GM19438 (cell line): ENCODE results near the gene PHIP.
"Not testable (repeated sequence)": the region's sequence is repeated elsewhere in the genome, so short reads cannot be mapped to it uniquely, and the experiment has no call there.

ENCODE experiments used
- ATAC-seq: cut with Tn5 transposase; IDR thresholded peaks from one replicate; pipeline ENCODE4 v1.9.1; 2021; ENCODE audit warnings: low read depth; ENCODE audit not compliant: unreplicated experiment

Gene PHIP

DNA sequence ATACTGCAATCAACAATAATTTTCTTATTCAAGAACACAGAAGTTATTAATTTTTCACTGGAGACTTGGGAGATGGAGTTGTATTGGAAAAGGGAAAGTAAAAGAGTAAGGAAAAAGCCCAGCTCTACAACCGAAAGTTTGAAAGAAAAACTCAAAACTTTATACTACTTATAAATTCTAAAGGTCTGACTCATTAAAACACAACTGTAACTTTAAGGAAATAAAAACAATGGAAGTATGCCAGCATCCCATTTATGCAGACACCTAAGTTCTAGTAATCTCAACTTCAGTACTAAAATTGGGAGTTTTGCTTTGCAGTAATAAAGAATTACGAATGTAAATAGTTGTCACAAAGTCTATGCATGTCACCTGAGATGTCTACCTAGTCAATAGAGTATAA is 130.1 kb downstream of the PHIP start:
- ATAC-seq, result no peak

GRCh38 chr6:78947529-78947928 is 130.5 kb downstream of the PHIP start:
- ATAC-seq, result no peak

- ATAC-seq, result no peak
These were observed 135.6 kb downstream of the PHIP start for GRCh38 chr6:78942446-78942845.

- no peak for ATAC-seq
These were observed 141.5 kb downstream of the PHIP start for GRCh38 chr6:78936515-78936914.

DNA sequence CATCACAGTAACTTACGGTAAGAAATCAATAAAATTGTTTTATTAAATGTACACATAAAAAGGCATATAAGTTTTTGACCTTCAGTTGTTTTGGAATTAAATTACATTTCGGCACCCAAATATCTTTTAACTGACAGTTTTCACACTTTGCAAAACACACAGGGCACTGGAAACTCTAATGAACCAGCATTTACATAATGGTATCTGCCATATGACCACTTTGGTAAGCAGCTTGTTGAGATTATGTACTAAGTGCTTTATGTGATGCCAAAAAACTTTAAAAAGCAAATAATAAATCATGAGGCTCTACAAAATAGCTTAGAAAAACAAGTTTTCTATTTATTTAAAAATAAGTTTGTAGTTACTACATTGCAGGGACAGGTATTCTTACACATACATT is 142.5 kb downstream of the PHIP start:
- no peak for ATAC-seq

DNA sequence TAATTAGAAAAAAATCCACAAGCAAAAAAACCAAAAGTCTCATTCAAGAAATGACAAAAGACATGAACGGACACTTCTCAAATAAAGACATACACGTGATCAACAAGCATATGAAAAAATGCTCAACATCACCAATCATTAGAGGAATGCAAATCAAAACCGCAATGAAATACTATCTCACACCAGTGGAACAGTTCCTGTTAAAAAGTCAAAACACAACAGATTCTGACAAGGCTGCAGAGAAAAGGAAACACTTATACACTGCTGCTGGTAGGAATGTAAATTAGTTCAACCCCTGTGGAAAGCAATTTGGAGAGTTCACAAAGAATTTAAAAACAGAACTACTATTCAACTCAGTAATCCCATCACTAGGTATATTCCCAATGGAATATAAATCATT is 152.7 kb downstream of the PHIP start:
- no peak for ATAC-seq

DNA sequence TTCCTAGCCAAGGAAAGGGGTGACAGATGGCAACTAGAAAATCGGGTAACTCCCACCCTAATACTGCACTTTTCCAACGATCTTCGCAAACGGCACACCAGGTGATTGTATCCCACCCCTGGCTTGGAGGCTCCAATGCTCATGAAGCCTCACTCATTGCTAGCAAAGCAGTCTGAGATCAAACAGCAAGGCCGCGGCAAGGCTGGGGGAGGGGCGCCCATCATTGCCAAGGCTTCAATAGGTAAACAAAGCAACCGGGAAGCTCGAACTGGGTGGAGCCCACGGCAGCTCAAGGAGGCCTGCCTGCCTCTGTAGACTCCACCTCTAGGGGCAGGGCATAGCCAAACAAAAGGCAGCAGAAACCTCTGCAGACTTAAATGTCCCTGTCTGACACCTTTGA is 156.9 kb downstream of the PHIP start:
- not testable (repeated sequence) for ATAC-seq

DNA sequence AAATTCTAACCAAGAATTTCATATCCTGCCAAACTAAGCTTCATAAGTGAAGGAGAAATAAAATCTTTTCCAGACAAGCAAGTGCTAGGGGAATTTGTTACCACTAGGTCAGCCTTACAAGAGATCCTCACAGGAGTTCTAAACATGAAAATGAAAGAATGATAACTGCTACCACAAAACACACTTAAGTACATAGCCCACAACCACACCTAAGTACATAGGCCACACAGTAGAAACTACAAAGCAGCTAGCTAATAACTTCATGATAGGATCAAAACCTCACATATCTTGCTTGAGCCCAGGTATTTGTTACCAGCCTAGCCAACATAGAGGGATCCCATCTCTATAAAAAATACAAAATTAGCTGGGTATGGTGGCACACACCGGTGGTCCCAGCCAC is 160.3 kb downstream of the PHIP start:
- no peak for ATAC-seq

- ATAC-seq, result no peak
These were observed 161.6 kb downstream of the PHIP start for GRCh38 chr6:78916411-78916810.

DNA sequence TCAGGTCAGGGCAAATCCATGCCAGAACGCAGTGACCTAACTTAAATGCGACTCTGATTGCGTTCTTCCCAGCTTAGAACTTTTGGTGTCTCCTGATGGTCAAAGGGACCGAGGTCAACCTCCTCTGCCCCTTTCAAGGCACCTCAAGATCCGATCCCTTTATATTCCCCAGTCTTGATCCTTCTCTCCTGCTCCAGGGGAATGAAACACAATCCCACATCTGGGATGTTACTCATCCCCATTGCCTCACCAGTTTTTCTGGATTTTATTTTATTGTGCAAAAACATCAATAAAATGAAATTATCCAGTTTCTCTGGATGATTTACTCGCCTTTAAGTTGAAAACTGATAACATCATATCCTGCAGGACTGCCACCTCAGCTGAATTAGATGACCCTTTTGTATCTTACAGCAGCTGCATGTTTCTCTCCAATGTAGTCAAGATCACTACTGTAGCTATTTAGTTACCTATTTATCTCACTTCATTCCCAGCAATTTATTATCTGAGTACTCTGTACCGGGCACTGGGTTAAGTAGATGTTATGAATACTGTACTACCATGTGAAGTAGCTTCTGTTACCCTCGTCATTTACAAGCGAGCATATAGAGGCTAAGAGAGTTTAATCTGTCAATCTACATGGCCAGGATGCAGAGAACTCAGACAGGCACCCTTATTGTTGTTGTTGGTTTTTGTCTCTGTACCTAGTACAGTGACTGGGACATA is 166.7 kb downstream of the PHIP start:
- ATAC-seq, result no peak

DNA sequence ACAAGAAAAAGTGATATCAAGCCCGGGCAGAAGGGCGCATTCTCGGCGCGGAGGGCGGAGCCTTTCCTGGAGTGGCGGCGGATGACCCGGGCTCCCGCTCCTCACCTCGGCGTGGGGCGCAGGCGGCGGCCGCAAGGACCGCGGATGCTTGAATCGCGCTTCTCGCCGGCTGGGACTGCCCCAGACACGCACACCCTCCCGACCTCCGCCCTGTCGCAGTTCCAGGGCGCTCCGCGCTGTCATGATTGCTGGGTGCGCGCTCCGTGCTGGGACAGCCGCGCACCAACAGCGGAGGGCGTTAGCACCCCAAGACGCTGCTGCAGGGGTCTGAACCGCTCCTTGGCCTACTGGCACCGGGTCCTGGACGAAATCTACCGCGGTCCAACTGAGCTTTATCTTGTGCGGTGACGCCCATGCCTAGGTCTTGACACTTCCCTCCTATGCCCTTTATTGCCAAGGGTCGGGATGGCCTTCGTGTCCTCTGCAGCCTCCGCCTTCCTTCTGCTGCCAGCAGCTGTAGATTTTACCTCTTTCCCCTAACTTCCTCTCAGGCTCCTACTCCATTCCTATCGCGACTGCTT is 167.4 kb downstream of the PHIP start:
- ATAC-seq, result peak; percentile 82

DNA sequence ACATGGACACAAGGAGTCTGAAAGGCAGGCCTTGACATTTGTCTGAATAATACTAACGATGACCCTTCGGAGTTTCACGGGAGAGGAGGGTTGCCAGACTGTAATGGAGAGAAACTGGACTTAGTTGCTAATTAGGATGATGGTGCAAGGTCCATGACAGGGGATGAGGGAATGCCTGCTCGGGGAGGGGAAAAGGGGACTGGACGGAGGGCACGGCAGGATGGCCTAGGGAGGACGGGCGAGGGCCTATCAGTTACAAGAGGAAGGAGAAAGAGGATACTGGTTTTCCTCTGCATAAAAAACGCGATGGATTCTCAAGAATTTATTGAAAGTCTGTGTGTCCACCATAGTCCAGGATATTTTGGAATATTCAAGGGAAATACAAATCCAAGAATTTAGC is 168.0 kb downstream of the PHIP start:
- no peak for ATAC-seq

DNA sequence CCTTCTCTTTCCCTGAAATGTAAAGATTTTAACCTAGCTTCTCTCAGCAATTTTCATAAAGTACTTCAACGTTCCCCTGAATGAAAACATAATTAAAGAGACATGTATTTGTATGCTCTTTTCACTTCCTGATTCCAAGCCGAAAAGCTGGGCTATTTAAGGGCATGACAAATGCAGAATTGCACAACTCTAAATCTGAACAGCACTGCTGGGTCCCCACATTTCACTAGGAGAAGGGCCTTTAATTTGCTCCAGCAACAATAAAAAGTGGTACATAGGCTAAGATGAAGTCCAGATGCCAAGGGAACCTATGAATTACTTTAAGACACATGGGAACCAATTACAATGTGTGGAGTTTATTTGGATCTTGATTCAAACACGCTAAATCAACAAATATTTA is 168.7 kb downstream of the PHIP start:
- ATAC-seq, result no peak

DNA sequence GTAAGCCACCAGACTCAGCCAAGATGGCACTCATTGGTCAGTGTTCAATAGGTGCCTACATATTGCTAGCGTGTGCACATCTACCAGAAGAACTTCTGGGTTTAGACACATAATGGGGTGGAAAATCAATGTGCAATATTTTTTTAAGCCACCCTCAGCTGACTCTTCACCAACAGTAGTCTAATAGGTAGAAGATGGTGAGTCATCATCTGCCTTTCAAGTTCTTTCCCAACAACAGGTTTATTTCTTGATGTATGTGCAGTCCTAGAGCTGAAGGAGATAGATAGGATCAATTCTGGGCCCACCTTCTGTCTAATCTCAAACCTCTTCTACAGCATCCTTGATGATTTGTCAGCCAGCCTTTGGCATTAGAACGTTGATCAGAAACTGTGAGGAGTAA is 169.4 kb downstream of the PHIP start:
- no peak for ATAC-seq

DNA sequence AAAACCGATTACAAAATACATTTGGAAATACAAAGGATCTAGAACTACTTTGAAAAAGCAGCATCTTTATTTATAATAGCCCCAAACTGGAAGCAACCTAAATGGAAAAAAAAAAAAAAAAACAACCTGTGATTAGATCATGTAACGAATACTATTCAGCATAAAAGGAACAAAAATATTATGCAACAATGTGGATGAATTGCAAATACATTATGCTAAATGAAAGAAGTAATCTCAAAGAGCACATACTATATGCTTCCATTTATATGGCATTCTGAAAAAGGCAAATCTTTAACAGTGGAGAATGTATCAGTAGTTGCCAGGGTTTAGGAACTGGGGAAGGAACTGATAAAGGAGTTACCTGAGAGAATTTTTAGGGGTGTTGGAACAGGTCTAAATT is 181.8 kb downstream of the PHIP start:
- no peak for ATAC-seq

GRCh38 chr6:78889901-78890300 is 188.2 kb downstream of the PHIP start:
- ATAC-seq, result not testable (repeated sequence)
